Activated CD8-positive, alpha-beta T cell treated with anti-CD3 and anti-CD28 coated beads for 36 hours (primary cell): ENCODE measurements around the gene RAB25. TPM values are rescaled to one million over a fixed set of nuclear protein-coding genes. Genes with fewer than 3 reads are reported as not detected.

ENCODE experiments used
- ATAC-seq: fragments of 200-7000 bp; cut with Tn5 transposase; one replicate; pipeline ENCODE4 v1.10.0; 2021; ENCODE audit warnings: mild to moderate bottlenecking, moderate library complexity
- CTCF ChIA-PET: fragments of 350-600 bp; sonication (Branson Sonifier 250); formaldehyde crosslinking; loops from one replicate; lab custom pipeline; 2021; ENCODE audit warnings: antibody characterized with exemption; lab: Charles Lee
- POLR2A ChIA-PET: fragments of 350-600 bp; sonication (Branson Sonifier 250); formaldehyde crosslinking; loops from one replicate; lab custom pipeline; 2021; ENCODE audit warnings: antibody characterized with exemption; lab: Charles Lee
- DNase-seq: peaks from one replicate; pipeline ENCODE4 v3.0.0-alpha.2; 2020
- H3K27ac Mint-ChIP-seq: one replicate; pipeline ENCODE4 v1.8.0; 2021; ENCODE audit warnings: mild to moderate bottlenecking, mixed read lengths
- H3K27me3 Mint-ChIP-seq: one replicate; pipeline ENCODE4 v1.8.0; 2021; ENCODE audit warnings: mixed read lengths
- H3K36me3 Mint-ChIP-seq: one replicate; pipeline ENCODE4 v1.8.0; 2021; ENCODE audit warnings: low read depth, mixed read lengths
- H3K4me1 Mint-ChIP-seq: one replicate; pipeline ENCODE4 v1.8.0; 2021; ENCODE audit warnings: low read depth, mixed read lengths
- H3K4me3 Mint-ChIP-seq: one replicate; pipeline ENCODE4 v1.8.0; 2021; ENCODE audit warnings: mild to moderate bottlenecking, moderate library complexity, mixed read lengths
- H3K9me3 Mint-ChIP-seq: one replicate; pipeline ENCODE4 v1.8.0; 2021; ENCODE audit warnings: mixed read lengths
- CTCF ChIP-seq: fragments of 200-600 bp; IDR thresholded peaks from one replicate; pipeline ENCODE4 v1.8.0; 2022; ENCODE audit warnings: antibody characterized with exemption, mild to moderate bottlenecking
- intact Hi-C: fragments of 100-400 bp; cut with micrococcal nuclease; formaldehyde crosslinking; loops from one replicate; pipeline ENCODE4 v1.10.0; 2022
- total RNA-seq, 2 experiments: library from RNA; stranded (reverse); gene quantifications; one replicate each; pipeline ENCODE4 v1.2.3, GENCODE V29; 2021

Gene RAB25
- total RNA-seq, 2 experiments from 2014 or later, result 0.49 to 0.63 TPM

DNA sequence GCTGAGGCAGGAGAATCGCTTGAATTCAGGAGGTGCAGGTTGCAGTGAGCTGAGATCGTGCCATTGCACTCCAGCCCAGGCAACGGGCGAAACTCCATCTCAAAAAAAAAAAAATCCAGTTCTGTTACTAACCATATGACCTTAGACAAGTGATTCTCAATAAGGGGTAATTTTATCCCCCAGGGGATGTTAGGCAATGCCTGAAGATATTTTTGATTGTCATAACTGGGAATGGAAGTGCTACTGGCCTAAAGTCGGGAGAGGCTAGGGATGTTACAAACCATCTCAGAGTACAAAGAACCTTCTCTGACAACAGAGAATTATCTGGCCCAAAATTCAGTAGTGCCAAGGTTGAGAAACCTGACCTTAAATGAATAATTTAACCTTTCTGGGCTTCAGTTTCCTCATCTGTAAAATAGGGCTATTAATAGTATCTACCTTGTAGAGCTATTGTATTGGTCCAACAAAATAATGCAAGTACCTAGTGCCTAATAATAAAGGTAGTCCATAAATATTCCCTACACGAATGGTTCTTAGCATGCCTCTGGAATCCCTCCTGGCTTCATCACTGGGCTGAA, 47.8 kb downstream of the RAB25 start:
- Mint-ChIP-seq H3K4me1 (peaks cover 55% of the 10 kb centered on the region), H3K27me3 (peaks cover 6% of the 10 kb centered on the region), H3K27ac (no peak overlapping the region), H3K9me3 (no peaks in the 10 kb centered on the region), H3K36me3 (no peaks in the 10 kb centered on the region), H3K4me3 (no peak overlapping the region)
- DNase-seq (no peak), ATAC-seq (no peak)
- intact Hi-C loops, result no loop called here
- no peak for TF ChIP-seq CTCF
- POLR2A ChIA-PET, result interaction anchor here (1.0 to 1.8 kb wide), 3 partner anchors 11 to 18 kb away, joined by 3 to 5 read pairs (median 4); no protein-coding TSS in a partner anchor
- CTCF ChIA-PET, result interaction anchor here (1.4 to 7.1 kb wide), 3 partner anchors 12 to 117 kb away, joined by 3 to 76 read pairs (median 12); no protein-coding TSS in a partner anchor

DNA sequence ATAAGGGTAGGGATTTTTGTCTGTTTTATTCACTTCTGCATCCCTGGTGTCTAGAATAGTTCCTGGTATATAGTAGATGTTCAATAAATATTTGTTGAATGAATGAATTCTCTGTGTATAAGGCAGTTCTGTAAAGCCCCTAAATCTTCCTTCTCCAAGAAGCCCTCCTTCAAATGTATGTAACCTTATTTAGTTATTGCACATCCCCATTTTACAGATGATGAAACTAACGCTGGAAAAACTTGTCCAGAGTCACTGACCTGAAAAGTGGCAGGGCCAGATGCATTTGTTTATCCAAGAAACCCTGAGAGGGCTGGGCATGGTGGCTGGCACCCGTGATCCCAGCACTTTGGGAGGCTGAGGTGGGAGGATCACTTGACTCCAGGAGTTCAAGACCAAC, 49.3 kb downstream of the RAB25 start:
- peaks cover 8% of the 10 kb centered on the region for H3K27me3 Mint-ChIP-seq

DNA sequence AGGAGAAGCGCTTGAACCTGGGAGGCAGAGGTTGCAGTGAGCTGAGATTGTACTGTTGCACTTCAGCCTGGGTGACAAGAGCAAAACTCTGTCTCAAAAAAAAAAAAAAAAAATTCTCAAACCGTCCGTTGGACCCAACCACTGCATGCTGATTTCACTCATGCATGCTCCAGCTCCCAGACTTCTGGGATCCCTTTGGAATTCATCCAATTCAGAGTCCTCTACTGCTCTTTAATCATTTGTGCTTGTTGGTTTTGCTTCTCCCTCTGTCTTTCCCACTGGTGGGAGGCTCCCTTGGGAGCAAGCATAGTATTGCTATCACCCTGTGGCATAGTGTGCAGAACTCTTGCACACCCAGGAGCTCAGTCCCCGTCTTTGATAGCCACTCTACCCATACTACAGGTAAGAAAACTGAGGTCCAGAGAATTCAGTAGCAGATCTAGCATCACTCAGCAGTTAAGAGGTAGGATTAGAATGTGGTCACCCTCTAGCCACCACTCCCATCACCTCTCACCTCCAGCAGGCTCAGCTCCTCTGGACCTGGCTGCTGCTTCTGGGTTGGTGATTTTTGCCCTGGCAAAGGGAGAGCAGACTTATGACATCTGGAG, 50.5 kb downstream of the RAB25 start:
- intact Hi-C loops, result no loop called here
- CTCF ChIA-PET, result interaction anchor here (11.1 to 14.1 kb wide), 2 partner anchors 17 to 18 kb away, joined by 103 to 164 read pairs; no protein-coding TSS in a partner anchor
- Mint-ChIP-seq H3K27ac (no peak overlapping the region), H3K9me3 (no peaks in the 10 kb centered on the region), H3K36me3 (no peaks in the 10 kb centered on the region), H3K27me3 (peaks cover 8% of the 10 kb centered on the region), H3K4me1 (peaks cover 50% of the 10 kb centered on the region), H3K4me3 (no peak overlapping the region)
- no peak for TF ChIP-seq CTCF
- POLR2A ChIA-PET, result interaction anchor here (1.4 to 10.2 kb wide), 2 partner anchors 14 to 17 kb away, joined by 4 to 94 read pairs; no protein-coding TSS in a partner anchor
- ATAC-seq (no peak), DNase-seq (no peak)

More for the DNA sequence above, 49.3 kb downstream of the RAB25 start:
- Mint-ChIP-seq H3K4me1 (peaks cover 53% of the 10 kb centered on the region), H3K9me3 (no peaks in the 10 kb centered on the region), H3K36me3 (no peaks in the 10 kb centered on the region), H3K4me3 (no peak overlapping the region), H3K27ac (no peak overlapping the region)
- ATAC-seq, result no peak
- CTCF ChIA-PET, result interaction anchor here (1.4 to 7.1 kb wide), 3 partner anchors 14 to 115 kb away, joined by 3 to 76 read pairs (median 12); no protein-coding TSS in a partner anchor
- POLR2A ChIA-PET, result no interaction called here
- no peak for TF ChIP-seq CTCF
- DNase-seq, result no peak
- intact Hi-C loops, result no loop called here

DNA sequence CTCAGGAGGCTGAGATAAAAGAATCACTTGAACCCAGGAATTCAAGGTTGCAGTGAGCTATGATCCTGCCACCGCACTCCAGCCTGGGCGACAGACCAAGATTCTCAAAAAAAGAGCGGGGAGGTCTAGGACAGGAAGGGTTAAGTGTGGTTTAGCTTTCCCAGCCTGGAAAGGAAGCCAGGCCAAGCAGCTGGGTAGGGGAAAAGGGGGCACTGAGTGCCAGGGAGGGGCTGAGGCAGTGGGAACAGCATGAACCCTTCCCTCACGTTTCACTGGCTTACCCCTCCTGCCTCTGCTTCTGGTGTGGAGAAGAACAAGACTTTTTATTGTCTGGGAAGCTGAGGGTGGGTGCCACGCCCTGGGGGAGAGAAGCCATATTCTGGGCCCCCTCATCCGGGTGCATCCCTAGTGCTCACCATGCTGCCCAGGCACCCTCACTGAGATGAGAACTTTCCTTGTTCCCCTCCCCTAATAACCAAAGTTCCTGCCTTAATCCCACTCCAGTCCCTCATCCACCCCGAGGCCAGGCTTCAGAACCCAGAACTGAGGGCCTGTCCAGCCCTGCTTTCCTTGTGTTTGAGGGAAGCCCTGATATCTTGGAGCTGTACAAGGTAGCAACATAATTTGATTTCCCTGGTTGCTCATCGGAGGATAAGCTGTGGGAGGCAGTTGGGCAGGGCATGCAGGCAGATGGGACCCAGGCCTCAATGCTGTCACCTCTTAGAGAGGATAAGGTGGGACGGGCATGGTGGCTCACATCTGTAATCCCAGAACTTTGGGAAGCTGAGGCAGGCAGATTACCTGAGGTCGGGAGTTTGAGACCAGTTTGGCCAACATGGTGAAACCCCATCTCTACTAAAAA, 51.5 kb downstream of the RAB25 start:
- H3K36me3 Mint-ChIP-seq, result no peaks in the 10 kb centered on the region
- no peak for TF ChIP-seq CTCF
- ATAC-seq (no peak), DNase-seq (no peak)
- H3K27me3 Mint-ChIP-seq, result peaks cover 8% of the 10 kb centered on the region
- H3K9me3 Mint-ChIP-seq, result no peaks in the 10 kb centered on the region
- no peak overlapping the region for H3K27ac Mint-ChIP-seq
- POLR2A ChIA-PET, result interaction anchor here (0.6 to 10.2 kb wide), 3 partner anchors 15 to 383 kb away, joined by 3 to 94 read pairs (median 4); no protein-coding TSS in a partner anchor
- H3K4me1 Mint-ChIP-seq, result peaks cover 43% of the 10 kb centered on the region
- CTCF ChIA-PET, result interaction anchor here (11.1 to 14.1 kb wide), 2 partner anchors 16 to 19 kb away, joined by 103 to 164 read pairs; no protein-coding TSS in a partner anchor
- intact Hi-C loops, result no loop called here
- no peak overlapping the region for H3K4me3 Mint-ChIP-seq
